ENCODE data around the gene WNT7B. TPM values are rescaled to one million over a fixed set of nuclear protein-coding genes. Genes with fewer than 3 reads are reported as not detected.
A peak's percentile ranks its signal among the peaks of the same experiment; 100 is the strongest.

WNT7B gene
- total and polyA plus RNA-seq, 2 of the 8 experiments (the other 6 are each of a cell fraction or from before 2014, with no cell fraction given) = 0.14 to 0.24 TPM

- Histone ChIP-seq H4K20me1 (replicated peaks in 1 of 2; ENCODE audit: control insufficient read depth in 1 of 2, insufficient read depth in 2 of 2, low read length in 2 of 2) (no peaks in the 10 kb centered on the region), H3K27me3 (replicated peaks in 1 of 4; ENCODE audit: control insufficient read depth in 3 of 4, extremely low read depth in 1 of 4, insufficient read depth in 3 of 4, low read length in 3 of 4) (no peaks in the 10 kb centered on the region), H2AFZ (ENCODE audit: low read length) (no peak overlapping the region), H3K23me2 (ENCODE audit: low read depth, low read length) (no peaks in the 10 kb centered on the region), H2BK20ac (ENCODE audit: low read length) (no peak overlapping the region), H4K5ac (ENCODE audit: insufficient read length, low read depth, low read length) (no peak overlapping the region), H3K18ac (ENCODE audit: extremely low read depth, low read length) (no peak overlapping the region; the same call in 1 of the 2 replicates), H3K9me3 (ENCODE audit: insufficient read depth in 2 of 2, low read depth in 1 of 2, low read length in 1 of 2) (peaks cover 0 to 4% of the 10 kb centered on the region in 2 experiments; a peak in 1 of 4 replicates), H3K79me1 (ENCODE audit: low read depth, low read length) (no peaks in the 10 kb centered on the region), H3K36me3 (ENCODE audit: control insufficient read depth in 2 of 4, insufficient read depth in 4 of 4, low read length in 3 of 4) (no peaks in the 10 kb centered on the region), H3K4me3 (ENCODE audit: extremely low read depth in 1 of 4, insufficient read depth in 2 of 4, low read depth in 3 of 4, low read length in 4 of 4) (no peak overlapping the region), H3K27ac (ENCODE audit: low read depth, low read length) (no peak overlapping the region), H3K4me2 (ENCODE audit: insufficient read depth in 1 of 2, low read depth in 2 of 2, low read length in 2 of 2) (no peak overlapping the region), H3K79me2 (ENCODE audit: control insufficient read depth in 1 of 2, insufficient read depth in 2 of 2, low read length in 2 of 2) (no peaks in the 10 kb centered on the region), H3K9ac (replicated peaks in 1 of 4; ENCODE audit: extremely low read depth in 1 of 4, low read depth in 3 of 4, low read length in 3 of 4) (no peak overlapping the region), H2BK120ac (replicated peaks; ENCODE audit: low read depth, low read length) (no peak overlapping the region), H3K56ac (replicated peaks; ENCODE audit: insufficient read length, low read depth, low read length) (no peak overlapping the region), H3K4me1 (replicated peaks in 1 of 4; ENCODE audit: control insufficient read depth in 3 of 4, insufficient read depth in 4 of 4, low read length in 3 of 4) (peaks cover 0 to 3% (median 0%) of the 10 kb centered on the region in 4 experiments; a peak in 1 of 7 replicates), H3K14ac (ENCODE audit: insufficient read length) (no peak overlapping the region), H2BK15ac (ENCODE audit: low read length) (no peak overlapping the region; the same call in 1 of the 2 replicates), H4K8ac (ENCODE audit: extremely low read depth, insufficient read depth, low read length) (no peak overlapping the region), H4K91ac (replicated peaks; ENCODE audit: insufficient read length, low read length) (peak overlapping the region; percentile 42), H2BK12ac (ENCODE audit: low read depth, low read length) (no peak overlapping the region), H2AK5ac (ENCODE audit: low read depth, low read length) (no peak overlapping the region), H2BK5ac (ENCODE audit: low read depth, low read length) (no peak overlapping the region; the same call in 1 of the 2 replicates), H3K4ac (replicated peaks; ENCODE audit: insufficient read length, low read depth, low read length) (no peak overlapping the region), H3K23ac (ENCODE audit: insufficient read length) (no peak overlapping the region)
- 89% methylated on average over 26 of the region's 27 CpGs; no CpG with 5 or more reads in 1 of the 2 experiments for WGBS, 2 experiments (ENCODE audit: extremely low coverage in 1 of 2, insufficient coverage in 1 of 2, insufficient read length in 1 of 2, insufficient replicate concordance in 2 of 2, low coverage in 1 of 2, low lambda C conversion rate in 2 of 2, missing lambda C conversion rate in 1 of 2)
- ChIA-PET CTCF (ENCODE audit: partially characterized antibody) (interaction anchor here (1.0 to 2.5 kb wide), 4 partner anchors 12 to 84 kb away, joined by 3 to 7 read pairs (median 4); no protein-coding TSS in a partner anchor), POLR2A (ENCODE audit: partially characterized antibody) (interaction anchor here (1.0 to 1.1 kb wide), 3 partner anchors 10 to 45 kb away, joined by 3 read pairs; no protein-coding TSS in a partner anchor)
- DNase-seq (ENCODE audit: low read depth in 1 of 2, low spot score in 2 of 2) (no peak), FAIRE-seq (no peak)
- no peak for TF ChIP-seq BCL11A (IDR thresholded peaks at IDR 0.05; ENCODE audit: low read depth in 2 of 2, low read length in 2 of 2)
- TF ChIP-seq CEBPB (IDR thresholded peaks at IDR 0.05; ENCODE audit: low read depth, low read length) = peak; percentile 53; the same call in 1 of the 2 replicates
- peak in 2 of 3 experiments; percentile 4 to 5; a peak in 1 of 4 replicates for TF ChIP-seq CTCF (IDR thresholded peaks at IDR 0.05; ENCODE audit: control extremely low read depth in 1 of 3, insufficient read depth in 1 of 3, low read depth in 1 of 3, low read length in 3 of 3)
These were observed 65.2 kb downstream of the WNT7B start for GRCh38 chr22:45911601-45912271.
